AG09319 (cell line): ENCODE results near the gene CERS1.

ENCODE experiments used
- DNase-seq: peaks from one replicate; pipeline ENCODE4 v3.0.0-alpha.2; 2010; ENCODE audit warnings: low read depth; ENCODE audit errors: extremely low read depth
- CTCF ChIP-seq: IDR thresholded peaks from 2 replicates; pipeline ENCODE4 v1.5.1; 2011; ENCODE audit warnings: low read depth, mild to moderate bottlenecking, inconsistent platforms, low read length, moderate library complexity

CERS1 gene

GRCh38 chr19:18896421-18896841 is 473 bp upstream of the CERS1 start:
- TF ChIP-seq CTCF = no peak
- DNase-seq = no peak

GRCh38 chr19:18895038-18895823 is 727 bp downstream of the CERS1 start:
- no peak for DNase-seq
- peak; percentile 42 for TF ChIP-seq CTCF

- DNase-seq = no peak
- TF ChIP-seq CTCF = no peak
Observed at GRCh38 chr19:18894254-18895037, 1.5 kb downstream of the CERS1 start.

GRCh38 chr19:18893587-18894253 is 2.2 kb downstream of the CERS1 start:
- DNase-seq = no peak
- no peak for TF ChIP-seq CTCF

GRCh38 chr19:18889949-18890745 is 5.8 kb downstream of the CERS1 start:
- TF ChIP-seq CTCF = no peak
- no peak for DNase-seq

- DNase-seq = no peak
- TF ChIP-seq CTCF = no peak
Observed at GRCh38 chr19:18886972-18887371, 9.0 kb downstream of the CERS1 start.
